PC-3 (cell line): ENCODE data around the gene LRRC45.

Experiments used
- EZH2 ChIP-seq: fragments of 300-600 bp; sonication (generic); IDR thresholded peaks from one replicate; pipeline ENCODE4 v1.6.1; 2017; ENCODE audit warnings: antibody characterized with exemption, mild to moderate bottlenecking, low read length; ENCODE audit not compliant: unreplicated experiment
- EZH2phosphoT487 ChIP-seq: fragments of 300-600 bp; sonication (generic); IDR thresholded peaks from 2 replicates; pipeline ENCODE4 v1.6.1; 2018; ENCODE audit warnings: mild to moderate bottlenecking, antibody characterized with exemption, low read length, borderline replicate concordance
- TF ChIP-seq, protein P1 (sequence below): fragments of 300-600 bp; sonication (generic); conservative IDR thresholded peaks from 2 replicates; pipeline ENCODE4 v1.5.1; 2017; ENCODE audit warnings: antibody characterized with exemption, low read depth, mild to moderate bottlenecking, low read length

DNA sequence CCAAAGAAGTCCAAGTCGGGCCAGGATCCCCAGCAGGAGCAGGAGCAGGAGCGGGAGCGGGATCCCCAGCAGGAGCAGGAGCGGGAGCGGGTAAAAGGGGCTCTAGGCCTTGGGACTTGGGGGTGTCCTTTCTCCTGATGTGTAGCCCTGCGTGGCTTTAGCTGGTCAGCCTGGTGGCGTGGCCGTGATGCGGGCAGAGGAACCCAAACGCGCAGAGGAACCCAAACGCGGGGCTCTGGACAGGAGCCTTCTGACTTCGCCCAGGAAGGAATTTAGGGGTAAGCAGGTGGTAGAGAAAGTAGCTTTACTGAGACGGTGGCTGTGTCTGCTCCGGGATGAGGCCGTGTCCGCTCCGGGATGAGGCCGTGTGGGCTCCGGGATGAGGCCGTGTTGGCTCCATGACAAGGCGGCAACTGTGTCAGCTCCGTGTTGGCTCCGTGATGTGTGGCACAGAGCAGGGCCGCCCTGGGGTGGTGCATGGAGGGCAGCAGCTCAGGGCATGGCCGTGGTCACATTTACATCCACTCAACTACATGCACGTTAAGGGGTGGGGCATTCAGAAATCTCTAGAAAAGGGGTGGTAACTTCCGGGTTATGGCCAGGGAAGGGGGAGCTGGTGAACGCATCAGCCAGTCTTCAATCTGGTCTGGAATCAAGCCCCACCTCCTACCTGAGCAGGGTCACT is 26.2 kb upstream of the LRRC45 start:
- TF ChIP-seq, protein P1, sequence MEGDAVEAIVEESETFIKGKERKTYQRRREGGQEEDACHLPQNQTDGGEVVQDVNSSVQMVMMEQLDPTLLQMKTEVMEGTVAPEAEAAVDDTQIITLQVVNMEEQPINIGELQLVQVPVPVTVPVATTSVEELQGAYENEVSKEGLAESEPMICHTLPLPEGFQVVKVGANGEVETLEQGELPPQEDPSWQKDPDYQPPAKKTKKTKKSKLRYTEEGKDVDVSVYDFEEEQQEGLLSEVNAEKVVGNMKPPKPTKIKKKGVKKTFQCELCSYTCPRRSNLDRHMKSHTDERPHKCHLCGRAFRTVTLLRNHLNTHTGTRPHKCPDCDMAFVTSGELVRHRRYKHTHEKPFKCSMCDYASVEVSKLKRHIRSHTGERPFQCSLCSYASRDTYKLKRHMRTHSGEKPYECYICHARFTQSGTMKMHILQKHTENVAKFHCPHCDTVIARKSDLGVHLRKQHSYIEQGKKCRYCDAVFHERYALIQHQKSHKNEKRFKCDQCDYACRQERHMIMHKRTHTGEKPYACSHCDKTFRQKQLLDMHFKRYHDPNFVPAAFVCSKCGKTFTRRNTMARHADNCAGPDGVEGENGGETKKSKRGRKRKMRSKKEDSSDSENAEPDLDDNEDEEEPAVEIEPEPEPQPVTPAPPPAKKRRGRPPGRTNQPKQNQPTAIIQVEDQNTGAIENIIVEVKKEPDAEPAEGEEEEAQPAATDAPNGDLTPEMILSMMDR, result no peak
- TF ChIP-seq EZH2 (no peak), EZH2phosphoT487 (no peak)
